HepG2 (cell line): ENCODE data around the gene GLIS2. TPM values are rescaled to one million over a fixed set of nuclear protein-coding genes. Genes with fewer than 3 reads are reported as not detected.
A peak's percentile ranks its signal among the peaks of the same experiment; 100 is the strongest.

ENCODE experiments used
- ARNT2 ChIP-seq: sonication (generic); formaldehyde crosslinking; IDR thresholded peaks from 2 replicates; pipeline ENCODE4 v1.8.0; 2022; ENCODE audit warnings: mild to moderate bottlenecking, low read depth, missing genetic modification reagents, moderate library complexity
- HDAC2 ChIP-seq: sonication (generic); formaldehyde crosslinking; IDR thresholded peaks from 2 replicates; pipeline ENCODE4 v1.4.0; 2020; ENCODE audit warnings: missing genetic modification reagents
- MBNL3 ChIP-seq: fragments of 250-450 bp; sonication (Bioruptor Pico); conservative IDR thresholded peaks from 2 replicates; pipeline ENCODE4 v1.8.0; 2022; ENCODE audit warnings: mild to moderate bottlenecking, inconsistent platforms
- NFYB ChIP-seq: sonication (generic); formaldehyde crosslinking; IDR thresholded peaks from 2 replicates; pipeline ENCODE4 v1.4.0; 2020; ENCODE audit warnings: missing genetic modification reagents
- RBM39 ChIP-seq: fragments of 200-400 bp; formaldehyde crosslinking; IDR thresholded peaks from one replicate; pipeline ENCODE4 v1.6.1; 2018; ENCODE audit warnings: antibody characterized with exemption, mild to moderate bottlenecking, low read depth, low read length; ENCODE audit not compliant: poor library complexity, severe bottlenecking
- REPIN1 ChIP-seq: sonication (generic); formaldehyde crosslinking; IDR thresholded peaks from 2 replicates; pipeline ENCODE4 v1.8.0; 2022; ENCODE audit warnings: missing genetic modification reagents, low read depth, mild to moderate bottlenecking, borderline replicate concordance
- TMF1 ChIP-seq: sonication (generic); formaldehyde crosslinking; IDR thresholded peaks from 2 replicates; pipeline ENCODE4 v1.8.1; 2022; ENCODE audit warnings: low read depth, missing genetic modification reagents
- ZNF282 ChIP-seq: fragments of 450-650 bp; IDR thresholded peaks from 2 replicates; pipeline ENCODE4 v1.6.1; 2018; ENCODE audit not compliant: partially characterized antibody
- ZNF343 ChIP-seq: sonication (generic); formaldehyde crosslinking; IDR thresholded peaks from 2 replicates; pipeline ENCODE4 v1.4.0; 2020; ENCODE audit warnings: mild to moderate bottlenecking, missing genetic modification reagents
- ZNF569 ChIP-seq: sonication (generic); formaldehyde crosslinking; IDR thresholded peaks from 2 replicates; pipeline ENCODE4 v1.5.0; 2020; ENCODE audit warnings: mild to moderate bottlenecking, missing genetic modification reagents, moderate library complexity, borderline replicate concordance
- ZNF672 ChIP-seq: sonication (generic); formaldehyde crosslinking; IDR thresholded peaks from 2 replicates; pipeline ENCODE4 v1.8.1; 2022; ENCODE audit warnings: missing genetic modification reagents
- ZSCAN21 ChIP-seq: sonication (generic); formaldehyde crosslinking; IDR thresholded peaks from 2 replicates; pipeline ENCODE4 v1.8.0; 2022; ENCODE audit warnings: mild to moderate bottlenecking, missing genetic modification reagents, moderate library complexity, borderline replicate concordance
- polyA plus RNA-seq, 8 experiments: library from polyadenylated mRNA; depleted of rRNA in 3 of 8; stranded (reverse) in 7 of 8; unstranded in 1 of 8; fragments of >200 nt; fragmentation: Illumina TruSeq in 4 of 8; extraction: Trizol in 4 of 8; gene quantifications; 2 replicates each; pipeline versions ENCODE4 v1.2.1 to v1.2.3, GENCODE V29; 2011 to 2016; ENCODE audit warnings: low read depth in 4 of 8, missing spikeins in 1 of 8, mixed read lengths in 1 of 8; ENCODE audit not compliant: insufficient read depth in 1 of 8
- total RNA-seq, 5 experiments: library from RNA; depleted of rRNA; stranded (reverse); fragments of >200 nt; fragmentation: Illumina TruSeq; extraction: Trizol; gene quantifications; 2 replicates each; pipeline ENCODE4 v1.2.3, GENCODE V29; 2016; ENCODE audit warnings: low read depth in 1 of 5
- TF ChIP-seq, protein P1 (sequence below): sonication (generic); formaldehyde crosslinking; IDR thresholded peaks from 2 replicates; pipeline ENCODE4 v1.5.0; 2020; ENCODE audit warnings: mild to moderate bottlenecking, missing genetic modification reagents, moderate library complexity
- TF ChIP-seq, protein P2 (sequence below): sonication (generic); formaldehyde crosslinking; conservative IDR thresholded peaks from 2 replicates; pipeline ENCODE4 v1.8.1; 2023; ENCODE audit warnings: missing genetic modification reagents
- TF ChIP-seq, protein P3 (sequence below): sonication (generic); formaldehyde crosslinking; IDR thresholded peaks from 2 replicates; pipeline ENCODE4 v1.5.0; 2020; ENCODE audit warnings: mild to moderate bottlenecking, missing genetic modification reagents, borderline replicate concordance
- TF ChIP-seq, protein P4 (sequence below): sonication (generic); formaldehyde crosslinking; conservative IDR thresholded peaks from 2 replicates; pipeline ENCODE4 v1.8.0; 2022; ENCODE audit warnings: low read depth, missing genetic modification reagents
- TF ChIP-seq, protein P5 (sequence below): sonication (generic); formaldehyde crosslinking; IDR thresholded peaks from 2 replicates; pipeline ENCODE4 v1.4.0; 2020; ENCODE audit warnings: missing genetic modification reagents, low read depth, mild to moderate bottlenecking, borderline replicate concordance

Gene GLIS2
- total and polyA plus RNA-seq, 2 of the 13 experiments (the other 11 are each of a cell fraction or from before 2014, with no cell fraction given) = 0.28 to 0.29 TPM

DNA sequence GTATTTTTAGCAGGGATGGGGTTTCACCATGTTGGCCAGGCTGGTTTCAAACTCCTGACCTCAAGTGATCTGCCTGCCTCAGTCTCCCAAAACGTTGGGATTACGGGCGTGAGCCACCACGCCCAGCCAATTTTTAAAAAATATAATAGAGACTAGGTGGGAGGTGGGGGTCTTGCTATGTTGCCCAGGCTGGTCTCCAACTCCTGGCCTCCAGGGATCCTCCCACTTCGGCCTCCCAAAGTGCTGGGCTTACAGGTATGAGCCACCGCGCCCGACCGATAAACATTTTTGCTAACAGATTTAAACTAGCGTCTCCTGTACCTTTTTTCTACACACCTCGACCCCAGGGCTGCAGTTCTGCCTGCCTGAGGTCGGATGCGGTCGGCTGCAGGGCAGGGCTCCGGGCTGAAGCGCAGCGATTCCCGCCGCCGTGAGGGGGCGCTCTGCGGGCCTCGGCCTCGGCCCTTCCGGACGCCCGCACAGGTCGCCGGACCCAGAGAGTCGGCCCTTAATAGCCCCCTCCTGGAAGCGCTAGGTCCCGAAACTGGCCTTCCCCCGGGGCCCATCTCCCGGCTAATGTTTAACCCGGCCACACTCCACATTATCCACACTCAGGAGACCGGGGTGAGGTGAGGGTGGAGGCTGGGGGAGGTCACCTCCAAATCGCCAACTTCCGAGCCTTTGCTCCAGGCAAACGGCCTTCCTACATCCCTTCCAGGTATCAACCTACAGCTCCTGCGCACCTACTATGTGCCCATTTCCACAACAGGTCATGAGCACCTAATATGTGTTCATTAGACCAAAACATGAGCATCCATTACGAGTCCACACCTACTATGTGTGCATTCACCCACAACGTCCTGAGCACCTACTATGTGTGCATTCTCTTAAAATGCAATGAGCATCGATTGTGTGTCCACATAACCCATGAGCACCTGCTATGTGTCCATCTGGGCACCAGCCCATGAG is 2.0 kb upstream of the GLIS2 start (continued):
- TF ChIP-seq, protein P1, sequence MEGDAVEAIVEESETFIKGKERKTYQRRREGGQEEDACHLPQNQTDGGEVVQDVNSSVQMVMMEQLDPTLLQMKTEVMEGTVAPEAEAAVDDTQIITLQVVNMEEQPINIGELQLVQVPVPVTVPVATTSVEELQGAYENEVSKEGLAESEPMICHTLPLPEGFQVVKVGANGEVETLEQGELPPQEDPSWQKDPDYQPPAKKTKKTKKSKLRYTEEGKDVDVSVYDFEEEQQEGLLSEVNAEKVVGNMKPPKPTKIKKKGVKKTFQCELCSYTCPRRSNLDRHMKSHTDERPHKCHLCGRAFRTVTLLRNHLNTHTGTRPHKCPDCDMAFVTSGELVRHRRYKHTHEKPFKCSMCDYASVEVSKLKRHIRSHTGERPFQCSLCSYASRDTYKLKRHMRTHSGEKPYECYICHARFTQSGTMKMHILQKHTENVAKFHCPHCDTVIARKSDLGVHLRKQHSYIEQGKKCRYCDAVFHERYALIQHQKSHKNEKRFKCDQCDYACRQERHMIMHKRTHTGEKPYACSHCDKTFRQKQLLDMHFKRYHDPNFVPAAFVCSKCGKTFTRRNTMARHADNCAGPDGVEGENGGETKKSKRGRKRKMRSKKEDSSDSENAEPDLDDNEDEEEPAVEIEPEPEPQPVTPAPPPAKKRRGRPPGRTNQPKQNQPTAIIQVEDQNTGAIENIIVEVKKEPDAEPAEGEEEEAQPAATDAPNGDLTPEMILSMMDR (CRISPR knock-in tag) = peak; percentile 89
- no peak for TF ChIP-seq NFYB (CRISPR knock-in tag)
- TF ChIP-seq, protein P2, sequence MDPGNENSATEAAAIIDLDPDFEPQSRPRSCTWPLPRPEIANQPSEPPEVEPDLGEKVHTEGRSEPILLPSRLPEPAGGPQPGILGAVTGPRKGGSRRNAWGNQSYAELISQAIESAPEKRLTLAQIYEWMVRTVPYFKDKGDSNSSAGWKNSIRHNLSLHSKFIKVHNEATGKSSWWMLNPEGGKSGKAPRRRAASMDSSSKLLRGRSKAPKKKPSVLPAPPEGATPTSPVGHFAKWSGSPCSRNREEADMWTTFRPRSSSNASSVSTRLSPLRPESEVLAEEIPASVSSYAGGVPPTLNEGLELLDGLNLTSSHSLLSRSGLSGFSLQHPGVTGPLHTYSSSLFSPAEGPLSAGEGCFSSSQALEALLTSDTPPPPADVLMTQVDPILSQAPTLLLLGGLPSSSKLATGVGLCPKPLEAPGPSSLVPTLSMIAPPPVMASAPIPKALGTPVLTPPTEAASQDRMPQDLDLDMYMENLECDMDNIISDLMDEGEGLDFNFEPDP = 0 out of 2 replicates have a peak, but pooled peaks have one; percentile 79
- TF ChIP-seq ZNF282 = no peak
- 0 out of 2 replicates have a peak, but pooled peaks have one; percentile 23 for TF ChIP-seq ZNF672 (CRISPR knock-in tag)
- no peak for TF ChIP-seq TMF1 (CRISPR knock-in tag)
- TF ChIP-seq, protein P3, sequence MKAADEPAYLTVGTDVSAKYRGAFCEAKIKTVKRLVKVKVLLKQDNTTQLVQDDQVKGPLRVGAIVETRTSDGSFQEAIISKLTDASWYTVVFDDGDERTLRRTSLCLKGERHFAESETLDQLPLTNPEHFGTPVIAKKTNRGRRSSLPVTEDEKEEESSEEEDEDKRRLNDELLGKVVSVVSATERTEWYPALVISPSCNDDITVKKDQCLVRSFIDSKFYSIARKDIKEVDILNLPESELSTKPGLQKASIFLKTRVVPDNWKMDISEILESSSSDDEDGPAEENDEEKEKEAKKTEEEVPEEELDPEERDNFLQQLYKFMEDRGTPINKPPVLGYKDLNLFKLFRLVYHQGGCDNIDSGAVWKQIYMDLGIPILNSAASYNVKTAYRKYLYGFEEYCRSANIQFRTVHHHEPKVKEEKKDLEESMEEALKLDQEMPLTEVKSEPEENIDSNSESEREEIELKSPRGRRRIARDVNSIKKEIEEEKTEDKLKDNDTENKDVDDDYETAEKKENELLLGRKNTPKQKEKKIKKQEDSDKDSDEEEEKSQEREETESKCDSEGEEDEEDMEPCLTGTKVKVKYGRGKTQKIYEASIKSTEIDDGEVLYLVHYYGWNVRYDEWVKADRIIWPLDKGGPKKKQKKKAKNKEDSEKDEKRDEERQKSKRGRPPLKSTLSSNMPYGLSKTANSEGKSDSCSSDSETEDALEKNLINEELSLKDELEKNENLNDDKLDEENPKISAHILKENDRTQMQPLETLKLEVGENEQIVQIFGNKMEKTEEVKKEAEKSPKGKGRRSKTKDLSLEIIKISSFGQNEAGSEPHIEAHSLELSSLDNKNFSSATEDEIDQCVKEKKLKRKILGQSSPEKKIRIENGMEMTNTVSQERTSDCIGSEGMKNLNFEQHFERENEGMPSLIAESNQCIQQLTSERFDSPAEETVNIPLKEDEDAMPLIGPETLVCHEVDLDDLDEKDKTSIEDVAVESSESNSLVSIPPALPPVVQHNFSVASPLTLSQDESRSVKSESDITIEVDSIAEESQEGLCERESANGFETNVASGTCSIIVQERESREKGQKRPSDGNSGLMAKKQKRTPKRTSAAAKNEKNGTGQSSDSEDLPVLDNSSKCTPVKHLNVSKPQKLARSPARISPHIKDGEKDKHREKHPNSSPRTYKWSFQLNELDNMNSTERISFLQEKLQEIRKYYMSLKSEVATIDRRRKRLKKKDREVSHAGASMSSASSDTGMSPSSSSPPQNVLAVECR (CRISPR knock-in tag) = peak; percentile 36; the same call in 1 of the 2 replicates
- TF ChIP-seq RBM39 = peak; percentile 61
- TF ChIP-seq, protein P4, sequence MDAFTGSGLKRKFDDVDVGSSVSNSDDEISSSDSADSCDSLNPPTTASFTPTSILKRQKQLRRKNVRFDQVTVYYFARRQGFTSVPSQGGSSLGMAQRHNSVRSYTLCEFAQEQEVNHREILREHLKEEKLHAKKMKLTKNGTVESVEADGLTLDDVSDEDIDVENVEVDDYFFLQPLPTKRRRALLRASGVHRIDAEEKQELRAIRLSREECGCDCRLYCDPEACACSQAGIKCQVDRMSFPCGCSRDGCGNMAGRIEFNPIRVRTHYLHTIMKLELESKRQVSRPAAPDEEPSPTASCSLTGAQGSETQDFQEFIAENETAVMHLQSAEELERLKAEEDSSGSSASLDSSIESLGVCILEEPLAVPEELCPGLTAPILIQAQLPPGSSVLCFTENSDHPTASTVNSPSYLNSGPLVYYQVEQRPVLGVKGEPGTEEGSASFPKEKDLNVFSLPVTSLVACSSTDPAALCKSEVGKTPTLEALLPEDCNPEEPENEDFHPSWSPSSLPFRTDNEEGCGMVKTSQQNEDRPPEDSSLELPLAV = 0 out of 2 replicates have a peak, but pooled peaks have one; percentile 22
- no peak for TF ChIP-seq ZNF569 (CRISPR knock-in tag)
- TF ChIP-seq, protein P5, sequence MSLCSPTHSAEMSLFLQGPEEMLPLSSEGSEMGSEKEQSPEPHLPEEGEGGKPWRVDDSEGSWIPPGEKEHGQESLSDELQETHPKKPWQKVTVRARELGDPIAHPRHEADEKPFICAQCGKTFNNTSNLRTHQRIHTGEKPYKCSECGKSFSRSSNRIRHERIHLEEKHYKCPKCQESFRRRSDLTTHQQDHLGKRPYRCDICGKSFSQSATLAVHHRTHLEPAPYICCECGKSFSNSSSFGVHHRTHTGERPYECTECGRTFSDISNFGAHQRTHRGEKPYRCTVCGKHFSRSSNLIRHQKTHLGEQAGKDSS (CRISPR knock-in tag) = peak; percentile 61; the same call in 1 of the 2 replicates
- peak; percentile 54; the same call in 1 of the 2 replicates for TF ChIP-seq ZNF343 (CRISPR knock-in tag)
- peak; percentile 31; the same call in 1 of the 2 replicates for TF ChIP-seq ZSCAN21 (CRISPR knock-in tag)
- TF ChIP-seq HDAC2 (CRISPR knock-in tag) = 0 out of 2 replicates have a peak, but pooled peaks have one; percentile 18
- no peak for TF ChIP-seq MBNL3 (CRISPR knock-in tag)
- TF ChIP-seq ARNT2 (CRISPR knock-in tag) = no peak
- peak; percentile 72 for TF ChIP-seq REPIN1 (CRISPR knock-in tag)
